HepG2 (cell line): ENCODE results near the gene CCDC121. TPM values are rescaled to one million over a fixed set of nuclear protein-coding genes. Genes with fewer than 3 reads are reported as not detected.

ENCODE experiments used
- CREB3 ChIP-seq: sonication (generic); formaldehyde crosslinking; IDR thresholded peaks from 2 replicates; pipeline ENCODE4 v1.5.0; 2020; ENCODE audit warnings: missing genetic modification reagents
- FOXO1 ChIP-seq: sonication (generic); formaldehyde crosslinking; IDR thresholded peaks from 2 replicates; pipeline ENCODE4 v1.4.0; 2020; ENCODE audit warnings: missing genetic modification reagents
- GLI4 ChIP-seq: sonication (generic); formaldehyde crosslinking; IDR thresholded peaks from 2 replicates; pipeline ENCODE4 v1.5.1; 2020; ENCODE audit warnings: missing genetic modification reagents, mild to moderate bottlenecking, moderate library complexity, borderline replicate concordance
- GZF1 ChIP-seq: sonication (generic); formaldehyde crosslinking; IDR thresholded peaks from 2 replicates; pipeline ENCODE4 v1.5.1; 2020; ENCODE audit warnings: mild to moderate bottlenecking, missing genetic modification reagents
- MIXL1 ChIP-seq: IDR thresholded peaks from 2 replicates; pipeline ENCODE4 v1.6.1; 2016
- NFE2L2 ChIP-seq: fragments of 150-350 bp; IDR thresholded peaks from 2 replicates; pipeline ENCODE4 v1.6.1; 2014; ENCODE audit warnings: low read length
- NR1H2 ChIP-seq: sonication (generic); formaldehyde crosslinking; IDR thresholded peaks from 2 replicates; pipeline ENCODE4 v1.8.1; 2022; ENCODE audit warnings: low read depth, missing genetic modification reagents, borderline replicate concordance
- NR2F1 ChIP-seq, 2 experiments: fragments of 450-650 bp in 1 of 2; formaldehyde crosslinking in 1 of 2; IDR thresholded peaks; 2 replicates each; pipeline versions ENCODE4 v1.5.0 to v1.6.1; 2016 to 2020; ENCODE audit warnings: mild to moderate bottlenecking in 1 of 2, missing compliant biosample characterization in 1 of 2, missing genetic modification reagents in 1 of 2, moderate library complexity in 1 of 2
- NRL ChIP-seq: sonication (generic); formaldehyde crosslinking; IDR thresholded peaks from 2 replicates; pipeline ENCODE4 v1.5.0; 2020; ENCODE audit warnings: missing genetic modification reagents, mild to moderate bottlenecking, moderate library complexity, borderline replicate concordance
- POLR2G ChIP-seq: fragments of 200-400 bp; formaldehyde crosslinking; IDR thresholded peaks from 2 replicates; pipeline ENCODE4 v1.6.1; 2018; ENCODE audit warnings: mild to moderate bottlenecking, low read depth, low read length, moderate library complexity
- SRF ChIP-seq: IDR thresholded peaks from 2 replicates; pipeline ENCODE4 v1.6.1; 2011; ENCODE audit warnings: mild to moderate bottlenecking, low read depth, low read length, moderate library complexity
- THYN1 ChIP-seq: sonication (generic); formaldehyde crosslinking; IDR thresholded peaks from 2 replicates; pipeline ENCODE4 v1.8.1; 2023; ENCODE audit warnings: low read depth, mild to moderate bottlenecking, moderate library complexity, missing genetic modification reagents, borderline replicate concordance
- TSC22D2 ChIP-seq: sonication (generic); formaldehyde crosslinking; IDR thresholded peaks from 2 replicates; pipeline ENCODE4 v1.5.1; 2020; ENCODE audit warnings: missing genetic modification reagents, mild to moderate bottlenecking, borderline replicate concordance
- ZFP82 ChIP-seq: sonication (generic); formaldehyde crosslinking; IDR thresholded peaks from 2 replicates; pipeline ENCODE4 v1.5.1; 2020; ENCODE audit warnings: mild to moderate bottlenecking, missing genetic modification reagents, borderline replicate concordance
- ZMYM2 ChIP-seq: sonication (generic); formaldehyde crosslinking; IDR thresholded peaks from 2 replicates; pipeline ENCODE4 v1.8.0; 2022; ENCODE audit warnings: mild to moderate bottlenecking, missing genetic modification reagents
- ZNF121 ChIP-seq: sonication (generic); formaldehyde crosslinking; IDR thresholded peaks from 2 replicates; pipeline ENCODE4 v1.5.0; 2020; ENCODE audit warnings: mild to moderate bottlenecking, missing genetic modification reagents
- ZNF124 ChIP-seq: sonication (generic); formaldehyde crosslinking; IDR thresholded peaks from 2 replicates; pipeline ENCODE4 v1.4.0; 2020; ENCODE audit warnings: missing genetic modification reagents
- ZNF230 ChIP-seq: sonication (generic); formaldehyde crosslinking; IDR thresholded peaks from 2 replicates; pipeline ENCODE4 v1.4.0; 2020; ENCODE audit warnings: mild to moderate bottlenecking, missing genetic modification reagents
- ZNF589 ChIP-seq: sonication (generic); formaldehyde crosslinking; conservative IDR thresholded peaks from 2 replicates; pipeline ENCODE4 v1.8.0; 2022; ENCODE audit warnings: mild to moderate bottlenecking, moderate library complexity, missing genetic modification reagents
- ZNF614 ChIP-seq: IDR thresholded peaks from 2 replicates; pipeline ENCODE4 v1.6.1; 2018; ENCODE audit warnings: missing biosample characterization, missing genetic modification reagents, inconsistent platforms, borderline replicate concordance
- ZNF639 ChIP-seq: conservative IDR thresholded peaks from 2 replicates; pipeline ENCODE4 v1.6.1; 2018; ENCODE audit warnings: missing genetic modification reagents
- ZNF710 ChIP-seq: sonication (generic); formaldehyde crosslinking; IDR thresholded peaks from 2 replicates; pipeline ENCODE4 v1.5.0; 2020; ENCODE audit warnings: mild to moderate bottlenecking, missing genetic modification reagents, borderline replicate concordance
- polyA plus RNA-seq, 8 experiments: library from polyadenylated mRNA; depleted of rRNA in 3 of 8; stranded (reverse) in 7 of 8; unstranded in 1 of 8; fragments of >200 nt; fragmentation: Illumina TruSeq in 4 of 8; extraction: Trizol in 4 of 8; gene quantifications; 2 replicates each; pipeline versions ENCODE4 v1.2.1 to v1.2.3, GENCODE V29; 2011 to 2016; ENCODE audit warnings: low read depth in 4 of 8, missing spikeins in 1 of 8, mixed read lengths in 1 of 8; ENCODE audit not compliant: insufficient read depth in 1 of 8
- total RNA-seq, 5 experiments: library from RNA; depleted of rRNA; stranded (reverse); fragments of >200 nt; fragmentation: Illumina TruSeq; extraction: Trizol; gene quantifications; 2 replicates each; pipeline ENCODE4 v1.2.3, GENCODE V29; 2016; ENCODE audit warnings: low read depth in 1 of 5

CCDC121 gene
- total and polyA plus RNA-seq, 2 of the 13 experiments (the other 11 are each of a cell fraction or from before 2014, with no cell fraction given): 1.9 to 3.0 TPM

- TF ChIP-seq CREB3 (no peak), NR1H2 (CRISPR knock-in tag) (0 out of 2 replicates have a peak, but pooled peaks have one; percentile 35), ZNF124 (CRISPR knock-in tag) (0 out of 2 replicates have a peak, but pooled peaks have one; percentile 71), ZNF639 (peak; percentile 76), GZF1 (CRISPR knock-in tag) (0 out of 2 replicates have a peak, but pooled peaks have one; percentile 32), GLI4 (CRISPR knock-in tag) (0 out of 2 replicates have a peak, but pooled peaks have one; percentile 62), MIXL1 (no peak), NRL (CRISPR knock-in tag) (peak; percentile 95; the same call in 1 of the 2 replicates), ZNF230 (CRISPR knock-in tag) (peak; percentile 81; the same call in 1 of the 2 replicates), ZNF121 (CRISPR knock-in tag) (peak; percentile 37; the same call in 1 of the 2 replicates), NFE2L2 (no peak), ZNF614 (CRISPR knock-in tag) (peak; percentile 83; the same call in 1 of the 2 replicates), ZNF710 (peak; percentile 24; the same call in 1 of the 2 replicates), THYN1 (CRISPR knock-in tag) (no peak), ZFP82 (CRISPR knock-in tag) (peak; percentile 8; the same call in 1 of the 2 replicates), ZMYM2 (no peak), NR2F1 (CRISPR knock-in tag; IDR thresholded peaks at IDR 0.05) (no peak), FOXO1 (no peak), POLR2G (peak; percentile 100), TSC22D2 (CRISPR knock-in tag) (peak; percentile 65; the same call in 1 of the 2 replicates), ZNF589 (peak; percentile 82; the same call in 1 of the 2 replicates), SRF (no peak)
Observed at GRCh38 chr2:27628767-27629709, at the start of gene CCDC121, which contains the start of gene GPN1 (continued).
